Stimulated activated CD4-positive, alpha-beta T cell treated with anti-CD3 and anti-CD28 coated beads, Interleukin-4, amount 100 ng/mL, for 24 hours (primary cell): ENCODE data around the gene FERD3L.

ENCODE experiments used
- DNase-seq: peaks from one replicate; pipeline ENCODE4 v3.0.0-alpha.2; 2020

FERD3L gene

GRCh38 chr7:19097165-19098055, 47.8 kb downstream of the FERD3L start:
- no peak for DNase-seq

- DNase-seq: no peak
Measured at GRCh38 chr7:19095353-19095860, 49.8 kb downstream of the FERD3L start.
